HCEC 1CT (cell line): ENCODE data around the gene DNLZ.

Experiments used
- DNase-seq: peaks from one replicate; pipeline ENCODE4 v3.0.0-alpha.2; 2017

The DNLZ gene

DNA sequence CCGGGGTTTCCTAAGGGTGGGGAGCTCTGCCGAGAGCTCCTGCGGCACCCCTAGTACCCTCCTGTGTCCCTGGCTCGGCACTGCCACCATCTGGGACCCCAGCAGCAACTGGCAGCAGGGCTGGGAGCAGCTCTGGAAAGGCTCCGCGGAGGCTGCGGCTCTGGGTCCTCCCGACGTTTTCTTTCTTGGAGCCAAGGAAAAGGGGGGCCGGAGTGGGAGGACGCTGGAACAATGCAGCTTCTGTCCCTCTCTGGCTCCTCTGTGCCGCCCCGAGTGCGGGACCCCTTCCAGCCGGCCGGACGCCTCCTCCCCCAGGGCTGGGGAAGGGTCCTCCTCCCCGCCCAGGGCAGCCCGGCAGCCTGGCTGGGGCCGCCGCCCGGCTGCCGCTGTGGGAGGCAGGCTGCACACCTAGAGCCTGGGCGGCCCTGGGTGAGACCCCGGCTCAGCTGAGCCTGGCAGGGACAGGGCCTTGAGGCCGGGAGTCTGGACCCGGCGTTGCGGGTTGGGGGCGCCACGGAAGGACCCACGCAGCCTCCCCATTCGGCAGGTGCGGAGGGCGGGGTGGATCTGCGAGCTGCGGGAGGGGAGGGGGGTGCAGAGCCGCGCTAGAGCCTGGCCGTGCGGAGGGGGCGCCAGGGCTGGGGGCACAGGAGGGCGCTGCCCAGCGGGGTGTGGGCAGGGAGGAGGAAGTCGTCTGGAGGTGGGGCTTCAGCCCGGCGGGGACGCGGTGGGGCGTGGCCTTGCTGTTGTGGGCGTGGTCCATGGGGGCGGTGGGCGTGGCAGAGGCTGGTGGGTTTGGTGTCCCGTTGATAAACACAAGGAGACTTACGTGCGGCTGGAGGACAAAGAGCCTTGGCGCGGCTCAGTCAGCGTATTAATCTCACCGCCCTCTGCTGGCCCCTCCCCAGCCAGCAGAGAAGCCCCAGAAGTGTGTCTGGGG is 21.1 kb downstream of the DNLZ start:
- DNase-seq, result peak; percentile 19

DNA sequence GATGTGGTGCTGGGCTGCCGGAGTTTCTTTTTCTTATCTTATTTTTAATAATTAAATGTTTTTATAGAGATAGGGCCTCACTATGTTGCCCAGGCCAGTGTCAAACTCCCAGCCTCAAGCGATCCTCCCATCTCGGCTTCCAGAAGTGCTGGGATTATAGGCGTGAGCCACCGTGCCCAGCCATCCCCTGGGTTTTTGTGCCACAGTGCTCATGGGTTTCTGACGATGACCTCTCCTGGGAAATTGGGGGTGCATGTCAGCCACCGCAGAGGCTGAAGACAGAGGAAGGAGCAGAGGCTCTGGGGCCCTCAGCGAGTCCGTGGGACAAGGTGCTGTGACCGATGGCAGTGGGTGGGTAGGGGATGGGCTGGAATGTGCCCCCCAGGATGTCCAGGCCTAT is 21.8 kb downstream of the DNLZ start:
- no peak for DNase-seq

DNA sequence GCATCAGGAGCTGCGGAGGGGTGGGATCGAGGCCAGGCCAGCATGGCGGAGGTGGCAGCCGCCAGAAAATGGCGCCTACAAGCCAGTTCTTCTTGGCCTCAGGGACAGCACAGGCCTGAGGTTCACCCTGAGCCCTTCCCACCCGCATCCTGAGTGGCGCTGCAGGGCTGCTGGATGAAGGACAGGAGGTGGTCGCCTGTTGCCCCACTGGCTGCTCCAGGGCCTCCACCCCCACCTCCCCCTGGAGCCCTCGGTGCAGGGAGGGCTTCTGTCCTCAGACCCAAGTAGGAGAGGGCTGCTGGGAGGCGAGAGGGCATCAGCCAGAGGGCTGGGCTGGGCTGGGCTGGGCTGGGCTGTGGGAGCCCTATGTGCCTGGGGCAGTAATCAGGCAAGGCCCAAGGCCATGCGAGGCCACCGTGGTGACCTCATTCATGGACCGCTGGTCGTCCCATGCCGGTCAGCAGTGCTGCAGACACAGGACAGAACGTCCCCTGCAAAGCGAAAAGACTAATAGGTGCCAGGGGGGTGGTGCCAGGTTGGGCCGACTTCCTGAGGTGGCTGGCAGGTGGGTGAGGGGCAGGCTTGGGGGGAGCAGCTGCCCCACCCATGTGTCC is 22.4 kb downstream of the DNLZ start:
- DNase-seq, result no peak

- no peak for DNase-seq
These were observed 23.0 kb downstream of the DNLZ start for GRCh38 chr9:136340356-136341041.

DNA sequence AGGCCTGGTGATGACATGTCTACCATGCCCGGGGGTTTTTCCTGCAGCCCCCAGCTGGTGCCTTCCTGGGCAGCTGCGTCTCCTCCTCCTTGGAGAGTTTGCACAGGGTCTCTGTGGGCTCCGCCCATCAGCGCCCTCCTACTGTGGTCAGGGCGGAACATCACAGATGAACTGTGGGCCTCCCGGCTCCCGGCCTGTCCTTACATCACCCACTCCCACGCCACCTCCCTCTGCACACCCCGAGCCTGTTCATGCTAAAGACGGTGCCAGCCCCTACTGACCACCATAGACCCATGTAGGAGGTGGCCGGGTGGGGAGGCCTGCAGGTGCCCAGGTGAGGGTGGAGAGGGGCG is 23.6 kb downstream of the DNLZ start:
- DNase-seq, result no peak

DNA sequence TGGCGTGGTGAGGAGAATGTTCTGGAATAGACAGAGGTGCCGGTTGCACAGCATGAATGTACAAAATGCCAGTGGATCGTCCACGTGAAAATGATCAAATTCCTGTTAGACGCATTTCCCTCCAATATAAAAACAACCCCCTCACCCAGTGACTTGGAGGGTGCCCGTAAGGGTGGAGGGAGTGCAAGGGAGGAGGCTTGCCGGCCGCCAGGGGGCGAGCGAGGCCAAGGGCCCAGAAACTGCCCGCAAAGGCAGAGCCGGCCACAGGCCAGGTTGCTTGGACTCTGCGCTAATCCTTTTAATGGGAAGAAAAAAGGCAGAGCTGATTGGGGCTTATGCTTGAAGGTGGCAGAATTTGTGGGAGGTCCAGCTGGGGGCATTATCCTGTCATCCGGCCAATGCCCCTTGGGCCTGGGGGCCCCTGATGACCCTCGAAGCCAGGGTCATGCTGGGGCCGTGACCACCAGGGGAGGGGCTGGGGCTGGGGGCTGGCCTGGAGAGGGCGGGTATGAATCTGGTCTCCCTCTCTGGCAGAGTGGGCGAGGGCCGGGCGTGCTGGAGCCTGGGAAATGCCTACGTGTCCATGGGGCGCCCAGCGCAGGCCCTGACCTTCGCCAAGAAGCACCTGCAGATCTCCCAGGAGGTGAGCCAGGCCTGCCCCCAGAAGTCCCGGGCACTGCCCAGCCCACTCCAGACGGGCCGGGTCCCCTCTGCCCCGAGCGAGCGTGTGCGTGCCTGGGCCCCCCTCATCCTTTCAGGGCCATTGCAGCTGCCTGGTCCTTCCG is 24.2 kb downstream of the DNLZ start:
- peak; percentile 33 for DNase-seq

GRCh38 chr9:136338511-136338910 is 25.0 kb downstream of the DNLZ start:
- DNase-seq, result no peak

- no peak for DNase-seq
These were observed 25.8 kb downstream of the DNLZ start for GRCh38 chr9:136337416-136338395.

DNA sequence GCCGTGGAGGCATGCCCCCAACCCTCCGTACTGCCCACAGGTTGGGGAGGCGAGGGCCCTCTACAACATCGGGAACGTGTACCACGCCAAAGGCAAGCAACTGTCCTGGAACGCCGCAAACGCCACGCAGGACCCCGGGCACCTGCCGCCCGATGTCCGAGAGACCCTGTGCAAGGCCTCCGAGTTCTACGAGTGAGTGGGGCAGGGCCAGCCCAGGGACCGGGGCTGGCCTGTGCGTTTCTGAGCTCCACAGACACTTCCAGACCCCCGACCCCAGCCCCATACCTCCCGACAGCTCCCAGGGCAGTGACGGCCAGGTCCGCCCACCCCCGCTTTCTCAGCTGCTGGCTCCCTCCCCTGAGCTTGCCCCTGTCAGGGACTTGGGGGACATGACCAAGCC is 26.7 kb downstream of the DNLZ start:
- no peak for DNase-seq

DNA sequence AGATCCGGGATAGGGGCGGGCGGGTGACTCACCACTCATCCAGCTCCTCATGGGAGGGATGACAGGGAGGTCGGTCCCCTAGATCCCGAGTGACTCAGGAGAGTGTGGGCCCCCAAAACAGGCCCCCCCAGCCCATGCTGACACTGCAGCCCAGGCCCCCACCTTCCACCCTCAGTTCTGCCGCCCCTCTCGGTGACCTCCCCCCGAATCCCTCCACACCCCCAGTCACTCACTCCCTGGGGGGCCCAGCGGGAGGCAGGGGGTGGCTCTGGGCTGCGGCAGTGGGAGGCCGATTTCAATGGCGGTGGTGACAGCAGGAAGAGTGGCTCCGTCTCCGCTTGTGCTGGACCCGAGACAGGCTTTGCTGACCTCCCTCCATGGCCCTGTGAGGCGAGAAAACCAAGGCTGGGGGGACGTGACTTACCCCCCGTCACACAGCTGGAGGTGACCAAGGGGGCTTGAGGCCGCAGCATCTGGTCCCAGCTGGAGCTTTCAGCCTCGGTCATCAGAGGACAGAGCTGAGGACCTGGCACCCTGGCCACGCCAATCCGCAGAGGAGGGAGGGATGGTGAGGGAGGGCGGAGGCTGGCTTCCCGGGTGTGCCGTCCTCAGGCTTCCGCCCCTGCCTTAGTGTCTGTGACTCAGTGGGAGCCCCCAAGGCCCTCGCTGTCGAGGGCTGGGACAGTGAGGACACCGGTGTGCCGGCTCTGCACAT is 27.2 kb downstream of the DNLZ start:
- DNase-seq, result no peak

- DNase-seq, result no peak
These were observed 28.0 kb downstream of the DNLZ start for GRCh38 chr9:136335296-136336155.

DNA sequence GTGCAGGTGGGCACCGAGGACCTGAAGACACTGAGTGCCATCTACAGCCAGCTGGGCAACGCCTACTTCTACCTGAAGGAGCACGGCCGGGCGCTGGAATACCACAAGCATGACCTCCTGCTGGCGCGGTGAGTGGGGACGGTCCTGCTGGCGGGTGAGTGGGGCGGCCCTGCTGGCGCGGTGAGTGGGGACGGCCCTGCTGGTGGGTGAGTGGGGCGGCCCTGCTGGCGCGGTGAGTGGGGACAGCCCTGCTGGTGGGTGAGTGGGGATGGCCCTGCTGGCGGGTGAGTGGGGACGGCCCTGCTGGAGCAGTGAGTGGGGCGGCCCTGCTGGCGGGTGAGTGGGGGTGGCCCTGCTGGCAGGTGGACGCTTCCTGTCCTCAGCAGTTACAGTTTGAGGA is 29.0 kb downstream of the DNLZ start:
- DNase-seq, result no peak

DNA sequence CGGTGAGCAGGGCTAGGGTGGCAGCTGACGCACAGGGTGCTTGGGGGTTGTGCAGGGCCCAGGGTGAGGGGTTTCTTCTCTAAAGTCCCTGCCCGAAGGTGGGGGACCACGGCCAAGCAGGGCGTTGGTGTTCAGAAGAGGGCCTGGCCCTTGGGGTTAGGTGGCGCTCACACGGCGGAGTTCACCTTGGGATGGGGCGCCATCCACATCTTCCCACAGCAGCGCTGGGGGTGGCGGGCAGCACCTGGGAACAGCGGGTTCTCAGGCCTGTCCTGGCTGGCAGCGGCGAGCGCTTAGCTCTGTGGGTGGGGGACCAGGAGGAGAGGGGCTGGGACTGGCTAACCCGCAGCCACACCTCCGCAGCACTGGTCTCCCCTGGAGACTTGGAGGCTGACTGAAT is 30.1 kb downstream of the DNLZ start:
- no peak for DNase-seq

- no peak for DNase-seq
These were observed 30.5 kb downstream of the DNLZ start for GRCh38 chr9:136333045-136333444.

- DNase-seq, result no peak
These were observed 31.0 kb downstream of the DNLZ start for GRCh38 chr9:136332482-136332983.

- DNase-seq, result no peak
These were observed 31.7 kb downstream of the DNLZ start for GRCh38 chr9:136331556-136332481.

GRCh38 chr9:136331030-136331429 is 32.5 kb downstream of the DNLZ start:
- no peak for DNase-seq

DNA sequence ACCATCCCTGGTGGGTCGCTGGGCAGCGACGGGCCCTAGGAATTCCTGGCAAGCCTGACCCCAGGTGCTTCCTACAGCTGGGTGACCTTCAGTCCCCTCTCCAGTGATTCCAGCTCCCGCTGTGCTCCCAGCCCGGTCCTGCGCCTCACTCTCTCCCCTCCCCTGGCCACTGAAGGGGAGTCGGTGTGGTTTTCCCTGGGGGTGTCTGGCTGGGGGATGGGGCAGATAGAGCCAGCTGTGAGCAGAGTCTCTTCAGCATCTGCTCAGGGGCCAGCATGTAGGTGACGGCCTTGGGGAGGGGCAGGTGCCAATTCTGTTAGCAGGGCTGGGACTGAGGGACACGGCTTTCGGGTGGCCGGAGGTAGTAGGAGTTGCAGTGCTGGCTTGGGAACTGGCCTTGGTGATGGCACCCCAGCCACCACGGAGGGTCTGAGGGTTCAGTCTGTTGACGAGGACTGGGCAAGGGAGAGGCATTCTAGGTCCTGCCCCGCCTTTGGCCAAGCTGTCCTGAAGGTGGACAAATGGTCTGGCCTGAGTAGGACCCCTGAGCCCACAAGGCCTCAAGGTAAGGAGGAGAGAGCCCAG is 33.0 kb downstream of the DNLZ start:
- DNase-seq, result no peak
